ENCODE results near the gene PSMC5. TPM values are rescaled to one million over a fixed set of nuclear protein-coding genes. Genes with fewer than 3 reads are reported as not detected.
"Not testable (repeated sequence)": the region's sequence is repeated elsewhere in the genome, so short reads cannot be mapped to it uniquely, and the experiment has no call there.

PSMC5 gene
- polyA plus RNA-seq, 4 donors = 104 to 180 (median 144) TPM

GRCh38 chr17:63845509-63845908, 18.3 kb downstream of the PSMC5 start:
- H3K36me3 ChIP-seq (ENCODE audit: control insufficient read depth in 3 of 3, insufficient read depth in 2 of 3, low read depth in 1 of 3, low read length in 3 of 3) = peaks cover 0 to 7% (median 0%) of the 10 kb centered on the region in 3 donors
- H3K4me3 ChIP-seq (ENCODE audit: low read depth in 1 of 3, low read length in 3 of 3) = no peak overlapping the region
- H3K4me1 ChIP-seq (ENCODE audit: control insufficient read depth in 3 of 3, insufficient read depth in 2 of 3, low read depth in 1 of 3, low read length in 2 of 3) = peaks cover 4 to 20% (median 6%) of the 10 kb centered on the region in 3 donors
- DNase-seq (no peak), FAIRE-seq (no peak)
- H3K27ac ChIP-seq (ENCODE audit: low read depth in 1 of 3, low read length in 2 of 3) = no peak overlapping the region
- no peaks in the 10 kb centered on the region for H3K27me3 ChIP-seq (ENCODE audit: control insufficient read depth in 3 of 3, insufficient read depth in 3 of 3, low read length in 3 of 3)
- 38 to 93% (median 77%) methylated on average over 1 of the region's 1 CpG for WGBS, 3 donors
- peaks cover 0 to 11% of the 10 kb centered on the region in 2 donors for H3K9me3 ChIP-seq (ENCODE audit: control insufficient read depth in 2 of 2, insufficient read depth in 1 of 2, low read depth in 1 of 2, low read length in 1 of 2)

DNA sequence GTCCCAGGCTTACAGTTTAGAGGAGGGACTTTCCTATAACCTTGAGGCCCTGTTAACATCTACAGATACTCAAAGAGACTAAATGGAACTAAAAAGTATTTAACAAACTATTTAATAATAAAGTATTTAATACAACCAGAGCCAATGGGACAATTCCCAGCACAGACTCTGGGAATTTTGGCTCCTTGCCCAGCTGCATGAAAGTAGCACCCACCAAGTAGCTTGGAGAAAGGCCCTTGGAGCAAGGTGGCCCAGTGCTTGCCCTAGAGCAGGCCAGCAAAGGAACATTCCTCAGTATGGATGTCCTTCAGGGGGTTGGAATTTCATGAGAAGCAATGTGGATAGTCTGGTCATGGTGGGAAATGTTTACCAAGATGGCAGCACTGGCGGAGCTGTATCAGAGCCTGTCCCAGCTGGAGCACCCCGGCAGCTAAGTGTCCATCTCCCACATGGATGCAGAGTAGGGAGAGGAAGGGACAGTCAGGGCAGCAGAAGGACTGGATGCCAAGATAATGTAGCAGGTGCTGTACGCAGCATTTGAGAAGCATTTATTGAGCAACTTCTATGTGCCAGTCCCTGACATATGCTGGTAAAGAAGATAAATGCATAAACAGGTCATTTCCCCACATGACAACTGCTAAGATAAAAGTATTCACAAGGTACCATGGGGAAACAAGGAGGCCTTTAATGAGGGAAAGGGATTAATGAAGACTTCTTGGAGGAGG, 20.5 kb downstream of the PSMC5 start:
- DNase-seq (no peak), FAIRE-seq (no peak)
- peaks cover 0 to 11% of the 10 kb centered on the region in 2 donors for H3K9me3 ChIP-seq (ENCODE audit: control insufficient read depth in 2 of 2, insufficient read depth in 1 of 2, low read depth in 1 of 2, low read length in 1 of 2)
- no peak overlapping the region for H3K4me3 ChIP-seq (ENCODE audit: low read depth in 1 of 3, low read length in 3 of 3)
- H3K27ac ChIP-seq (ENCODE audit: low read depth in 1 of 3, low read length in 2 of 3) = no peak overlapping the region
- no peaks in the 10 kb centered on the region for H3K36me3 ChIP-seq (ENCODE audit: control insufficient read depth in 3 of 3, insufficient read depth in 2 of 3, low read depth in 1 of 3, low read length in 3 of 3)
- H3K4me1 ChIP-seq (ENCODE audit: control insufficient read depth in 3 of 3, insufficient read depth in 2 of 3, low read depth in 1 of 3, low read length in 2 of 3) = peaks cover 0 to 10% (median 0%) of the 10 kb centered on the region in 3 donors
- 81 to 98% (median 87%) methylated on average over 3 of the region's 3 CpGs for WGBS, 3 donors
- no peaks in the 10 kb centered on the region for H3K27me3 ChIP-seq (ENCODE audit: control insufficient read depth in 3 of 3, insufficient read depth in 3 of 3, low read length in 3 of 3)

DNA sequence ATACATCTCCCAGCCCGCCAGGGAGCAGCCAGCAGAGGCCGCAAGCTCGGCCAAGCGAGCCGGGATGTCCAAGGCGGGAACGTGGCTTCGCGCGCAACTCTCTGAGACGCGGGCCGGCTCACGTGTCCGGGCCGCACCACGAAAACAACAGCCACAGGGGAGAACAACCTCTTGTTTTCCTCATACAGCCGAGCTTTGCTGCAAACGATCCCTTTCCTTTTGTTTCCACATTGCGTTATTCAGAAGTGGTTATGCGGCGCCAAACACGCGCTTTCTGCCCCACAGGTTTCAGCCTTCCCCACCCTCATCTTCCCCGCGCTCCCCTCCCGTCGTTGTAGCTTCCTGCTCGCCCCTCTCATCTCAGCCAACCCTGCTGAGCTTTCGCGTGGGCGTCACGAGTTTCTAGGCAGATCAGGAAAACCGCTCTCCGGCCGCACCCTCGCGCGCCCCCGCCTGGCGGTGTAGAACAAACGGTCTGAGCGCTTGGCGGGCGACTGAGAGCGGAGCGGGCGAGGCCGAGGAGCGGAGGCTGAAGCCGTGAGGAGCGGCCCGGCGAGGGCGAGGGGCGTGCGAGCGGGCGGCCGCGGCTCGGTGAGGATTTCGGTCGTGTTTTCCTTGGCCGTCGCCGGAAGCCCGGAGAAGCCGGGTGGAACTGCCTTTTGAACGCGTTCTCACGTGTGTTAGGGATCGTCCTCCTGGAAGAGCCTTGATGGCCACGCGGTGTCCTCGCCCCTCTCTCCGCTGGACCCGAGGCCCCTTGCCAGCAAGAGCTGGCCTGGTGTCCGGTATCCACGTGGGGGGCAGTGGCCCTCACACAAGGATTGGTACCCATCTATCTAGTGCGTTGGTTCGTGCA, 21.8 kb downstream of the PSMC5 start:
- Histone ChIP-seq H3K36me3 (ENCODE audit: control insufficient read depth in 3 of 3, insufficient read depth in 2 of 3, low read depth in 1 of 3, low read length in 3 of 3) (no peaks in the 10 kb centered on the region), H3K4me3 (ENCODE audit: low read depth in 1 of 3, low read length in 3 of 3) (peak overlapping the region in 1 of 3 donors; percentile 35), H3K4me1 (ENCODE audit: control insufficient read depth in 3 of 3, insufficient read depth in 2 of 3, low read depth in 1 of 3, low read length in 2 of 3) (peaks cover 0 to 4% (median 0%) of the 10 kb centered on the region in 3 donors), H3K9me3 (ENCODE audit: control insufficient read depth in 2 of 2, insufficient read depth in 1 of 2, low read depth in 1 of 2, low read length in 1 of 2) (peaks cover 0 to 11% of the 10 kb centered on the region in 2 donors), H3K27me3 (ENCODE audit: control insufficient read depth in 3 of 3, insufficient read depth in 3 of 3, low read length in 3 of 3) (no peaks in the 10 kb centered on the region), H3K27ac (ENCODE audit: low read depth in 1 of 3, low read length in 2 of 3) (peak overlapping the region in 1 of 3 donors; percentile 64)
- DNase-seq = peak; percentile 93 to 95
- 17 to 24% (median 18%) methylated on average over 82 of the region's 82 CpGs for WGBS, 3 donors
- no peak for FAIRE-seq

- FAIRE-seq = no peak
- Histone ChIP-seq H3K9me3 (ENCODE audit: control insufficient read depth in 2 of 2, insufficient read depth in 1 of 2, low read depth in 1 of 2, low read length in 1 of 2) (peaks cover 0 to 11% of the 10 kb centered on the region in 2 donors), H3K27ac (ENCODE audit: low read depth in 1 of 3, low read length in 2 of 3) (no peak overlapping the region), H3K27me3 (ENCODE audit: control insufficient read depth in 3 of 3, insufficient read depth in 3 of 3, low read length in 3 of 3) (no peaks in the 10 kb centered on the region), H3K36me3 (ENCODE audit: control insufficient read depth in 3 of 3, insufficient read depth in 2 of 3, low read depth in 1 of 3, low read length in 3 of 3) (no peaks in the 10 kb centered on the region), H3K4me1 (ENCODE audit: control insufficient read depth in 3 of 3, insufficient read depth in 2 of 3, low read depth in 1 of 3, low read length in 2 of 3) (peaks cover 0 to 4% (median 0%) of the 10 kb centered on the region in 3 donors), H3K4me3 (ENCODE audit: low read depth in 1 of 3, low read length in 3 of 3) (no peak overlapping the region)
- no peak for DNase-seq
- 66 to 91% (median 88%) methylated on average over 9 of the region's 9 CpGs for WGBS, 3 donors
Observed at GRCh38 chr17:63850401-63850800, 23.2 kb downstream of the PSMC5 start.

GRCh38 chr17:63853260-63853659, 26.0 kb downstream of the PSMC5 start:
- DNase-seq (no peak), FAIRE-seq (no peak)
- Histone ChIP-seq H3K36me3 (ENCODE audit: control insufficient read depth in 3 of 3, insufficient read depth in 2 of 3, low read depth in 1 of 3, low read length in 3 of 3) (no peaks in the 10 kb centered on the region), H3K9me3 (ENCODE audit: control insufficient read depth in 2 of 2, insufficient read depth in 1 of 2, low read depth in 1 of 2, low read length in 1 of 2) (peaks cover 0 to 9% of the 10 kb centered on the region in 2 donors), H3K27ac (ENCODE audit: low read depth in 1 of 3, low read length in 2 of 3) (no peak overlapping the region), H3K4me1 (ENCODE audit: control insufficient read depth in 3 of 3, insufficient read depth in 2 of 3, low read depth in 1 of 3, low read length in 2 of 3) (peaks cover 0 to 4% (median 0%) of the 10 kb centered on the region in 3 donors), H3K27me3 (ENCODE audit: control insufficient read depth in 3 of 3, insufficient read depth in 3 of 3, low read length in 3 of 3) (no peaks in the 10 kb centered on the region), H3K4me3 (ENCODE audit: low read depth in 1 of 3, low read length in 3 of 3) (no peak overlapping the region)
- 91 to 94% (median 93%) methylated on average over 2 of the region's 2 CpGs for WGBS, 3 donors

- Histone ChIP-seq H3K9me3 (ENCODE audit: control insufficient read depth in 2 of 2, insufficient read depth in 1 of 2, low read depth in 1 of 2, low read length in 1 of 2) (no peaks in the 10 kb centered on the region), H3K27me3 (ENCODE audit: control insufficient read depth in 3 of 3, insufficient read depth in 3 of 3, low read length in 3 of 3) (peaks cover 0 to under 1% (median 0%) of the 10 kb centered on the region in 3 donors), H3K27ac (ENCODE audit: low read depth in 1 of 3, low read length in 2 of 3) (no peak overlapping the region), H3K36me3 (ENCODE audit: control insufficient read depth in 3 of 3, insufficient read depth in 2 of 3, low read depth in 1 of 3, low read length in 3 of 3) (no peaks in the 10 kb centered on the region), H3K4me1 (ENCODE audit: control insufficient read depth in 3 of 3, insufficient read depth in 2 of 3, low read depth in 1 of 3, low read length in 2 of 3) (no peaks in the 10 kb centered on the region), H3K4me3 (ENCODE audit: low read depth in 1 of 3, low read length in 3 of 3) (no peak overlapping the region)
- DNase-seq (no peak), FAIRE-seq (no peak)
- whole genome bisulfite sequencing, 3 donors = 55 to 75% (median 62%) methylated on average over 5 of the region's 5 CpGs
Observed at GRCh38 chr17:63854709-63855108, 27.5 kb downstream of the PSMC5 start.

DNA sequence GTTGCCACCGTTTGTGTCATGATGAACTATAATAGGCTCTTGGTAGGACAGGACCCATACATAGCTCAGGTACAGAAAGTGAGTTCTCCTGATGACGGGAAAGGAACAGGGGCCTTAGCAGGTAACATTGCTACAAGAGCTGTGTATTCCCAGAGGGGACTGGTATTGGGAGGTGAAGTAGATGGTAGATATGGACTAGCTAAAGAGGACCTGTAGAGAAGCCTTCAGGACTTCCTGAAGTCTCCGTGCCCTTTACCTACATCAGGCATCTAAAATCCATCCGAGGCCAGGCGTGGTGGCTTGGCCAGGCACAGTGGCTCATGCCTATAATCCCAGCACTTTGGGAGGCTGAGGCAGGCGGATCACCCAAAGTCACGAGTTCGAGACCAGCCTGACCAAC, 28.0 kb downstream of the PSMC5 start:
- no peak for DNase-seq
- Histone ChIP-seq H3K9me3 (ENCODE audit: control insufficient read depth in 2 of 2, insufficient read depth in 1 of 2, low read depth in 1 of 2, low read length in 1 of 2) (no peaks in the 10 kb centered on the region), H3K27me3 (ENCODE audit: control insufficient read depth in 3 of 3, insufficient read depth in 3 of 3, low read length in 3 of 3) (peaks cover 0 to 6% (median 0%) of the 10 kb centered on the region in 3 donors), H3K27ac (ENCODE audit: low read depth in 1 of 3, low read length in 2 of 3) (no peak overlapping the region), H3K36me3 (ENCODE audit: control insufficient read depth in 3 of 3, insufficient read depth in 2 of 3, low read depth in 1 of 3, low read length in 3 of 3) (no peaks in the 10 kb centered on the region), H3K4me3 (ENCODE audit: low read depth in 1 of 3, low read length in 3 of 3) (no peak overlapping the region), H3K4me1 (ENCODE audit: control insufficient read depth in 3 of 3, insufficient read depth in 2 of 3, low read depth in 1 of 3, low read length in 2 of 3) (no peaks in the 10 kb centered on the region)
- no peak for FAIRE-seq
- 84 to 91% (median 85%) methylated on average over 8 of the region's 8 CpGs for WGBS, 3 donors

DNA sequence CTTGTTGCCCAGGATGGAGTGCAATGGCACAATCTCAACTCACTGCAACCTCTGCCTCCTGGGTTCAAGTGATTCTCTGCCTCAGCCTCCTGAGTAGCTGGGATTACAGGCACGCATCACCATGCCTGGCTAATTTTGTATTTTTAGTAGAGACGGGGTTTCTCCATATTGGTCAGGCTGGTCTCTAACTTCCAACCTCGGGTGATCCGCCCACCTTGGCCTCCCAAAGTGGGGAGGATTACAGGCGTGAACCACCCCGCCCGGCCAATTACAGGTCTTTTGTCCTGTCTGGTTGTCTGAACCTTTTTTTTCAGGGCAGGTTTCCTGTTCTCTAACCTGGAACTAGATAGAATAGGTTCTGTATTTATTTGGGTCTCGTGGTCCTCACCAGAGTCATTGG, 29.2 kb downstream of the PSMC5 start:
- not testable (repeated sequence) for H3K4me3 ChIP-seq (ENCODE audit: low read depth in 1 of 3, low read length in 3 of 3); H3K36me3 ChIP-seq (ENCODE audit: control insufficient read depth in 3 of 3, insufficient read depth in 2 of 3, low read depth in 1 of 3, low read length in 3 of 3); H3K4me1 ChIP-seq (ENCODE audit: control insufficient read depth in 3 of 3, insufficient read depth in 2 of 3, low read depth in 1 of 3, low read length in 2 of 3); H3K9me3 ChIP-seq (ENCODE audit: control insufficient read depth in 2 of 2, insufficient read depth in 1 of 2, low read depth in 1 of 2, low read length in 1 of 2); H3K27me3 ChIP-seq (ENCODE audit: control insufficient read depth in 3 of 3, insufficient read depth in 3 of 3, low read length in 3 of 3); DNase-seq; FAIRE-seq; H3K27ac ChIP-seq (ENCODE audit: low read depth in 1 of 3, low read length in 2 of 3)
- WGBS, 3 donors = 71 to 86% (median 72%) methylated on average over 8 of the region's 8 CpGs
